Panc1 (cell line): Measurements from ENCODE around the gene ZRANB3. TPM values are rescaled to one million over a fixed set of nuclear protein-coding genes. Genes with fewer than 3 reads are reported as not detected.

Experiments
- ATAC-seq: fragments of 200-7000 bp; cut with Tn5 transposase; 2 replicates; pipeline ENCODE4 v1.9.1; 2020; ENCODE audit warnings: mild to moderate bottlenecking, moderate library complexity
- BruUV-seq: library from RNA; stranded (reverse); fragments of 400-500 nt; replicated peaks from 2 replicates; lab custom pipeline; 2021; lab: Mats Ljungman, UMichigan
- CTCF ChIA-PET: fragments of 300-600 bp; sonication (Branson Sonifier 250); formaldehyde crosslinking; loops from one replicate; lab custom pipeline; 2022; ENCODE audit warnings: antibody characterized with exemption; lab: Charles Lee
- POLR2A ChIA-PET: fragments of 300-600 bp; sonication (Branson Sonifier 250); formaldehyde crosslinking; loops from one replicate; lab custom pipeline; 2022; ENCODE audit warnings: antibody characterized with exemption; lab: Charles Lee
- DNase-seq: peaks from one replicate; pipeline ENCODE4 v3.0.0-alpha.2; 2010; ENCODE audit warnings: low read depth, low spot score
- H3K27ac ChIP-seq: 2 replicates; pipeline ENCODE4 v1.5.1; 2011; ENCODE audit warnings: mild to moderate bottlenecking, low read length, inconsistent platforms
- H3K27me3 ChIP-seq: fragments of 200-500 bp; sonication (Bioruptor generic); 2 replicates; pipeline ENCODE4 v1.6.0; 2014; ENCODE audit warnings: low read length, inconsistent platforms; ENCODE audit not compliant: control insufficient read depth, insufficient read depth
- H3K36me3 ChIP-seq: fragments of 200-500 bp; sonication (Bioruptor generic); 2 replicates; pipeline ENCODE4 v1.5.1; 2014; ENCODE audit warnings: inconsistent platforms, mild to moderate bottlenecking, low read length, moderate library complexity; ENCODE audit not compliant: control insufficient read depth, insufficient read depth
- H3K4me1 ChIP-seq: 2 replicates; pipeline ENCODE4 v1.5.1; 2011; ENCODE audit warnings: inconsistent platforms, mild to moderate bottlenecking, low read length, moderate library complexity; ENCODE audit not compliant: control insufficient read depth, insufficient read depth
- H3K4me3 ChIP-seq, 2 experiments: 2 replicates each; pipeline ENCODE4 v1.5.1; 2011 to 2012; ENCODE audit warnings: low read depth in 2 of 2, low read length in 2 of 2, mild to moderate bottlenecking in 2 of 2, inconsistent platforms in 1 of 2, moderate library complexity in 1 of 2
- H3K9me3 ChIP-seq: fragments of 200-500 bp; sonication (Bioruptor generic); 2 replicates; pipeline ENCODE4 v1.5.1; 2014; ENCODE audit warnings: low read depth, mild to moderate bottlenecking, inconsistent platforms, low read length, moderate library complexity; ENCODE audit not compliant: control insufficient read depth, insufficient read depth
- CTCF ChIP-seq: fragments of 450-650 bp; IDR thresholded peaks from 2 replicates; pipeline ENCODE4 v1.5.1; 2017; ENCODE audit warnings: mild to moderate bottlenecking
- POLR2AphosphoS5 ChIP-seq: IDR thresholded peaks from 2 replicates; pipeline ENCODE4 v1.6.1; 2012; ENCODE audit warnings: mild to moderate bottlenecking, low read depth, low read length, moderate library complexity
- REST ChIP-seq, 2 experiments: IDR thresholded peaks; 2 replicates each; pipeline ENCODE4 v1.6.1; 2011 to 2012; ENCODE audit warnings: low read depth in 2 of 2, control low read depth in 1 of 2, low read length in 1 of 2, mild to moderate bottlenecking in 1 of 2, moderate library complexity in 1 of 2; ENCODE audit not compliant: insufficient read depth in 1 of 2
- SIN3A ChIP-seq: IDR thresholded peaks from 2 replicates; pipeline ENCODE4 v1.6.1; 2012; ENCODE audit warnings: low read depth, mild to moderate bottlenecking, low read length, moderate library complexity, borderline replicate concordance; ENCODE audit not compliant: insufficient read depth
- TCF7L2 ChIP-seq: IDR thresholded peaks from 2 replicates; pipeline ENCODE4 v1.6.1; 2011; ENCODE audit warnings: mild to moderate bottlenecking, low read depth, low read length, inconsistent platforms
- in situ Hi-C: cut with HindIII; loops from 2 replicates; pipeline ENCODE4 v1.10.0; 2016; ENCODE audit warnings: low sequenced_read_pairs, low pct_unique_long_range_greater_than_20kb
- intact Hi-C: fragments of 100-400 bp; cut with micrococcal nuclease; formaldehyde crosslinking; loops from one replicate; pipeline ENCODE4 v1.10.0; 2022; ENCODE audit not compliant: unreplicated experiment
- total RNA-seq: library from RNA; stranded (reverse); gene quantifications from one replicate; pipeline ENCODE4 v1.2.1, GENCODE V29; 2021; ENCODE audit not compliant: unreplicated experiment

The ZRANB3 gene
- total RNA-seq, 1 experiment from 2014 or later: 11.7 TPM

DNA sequence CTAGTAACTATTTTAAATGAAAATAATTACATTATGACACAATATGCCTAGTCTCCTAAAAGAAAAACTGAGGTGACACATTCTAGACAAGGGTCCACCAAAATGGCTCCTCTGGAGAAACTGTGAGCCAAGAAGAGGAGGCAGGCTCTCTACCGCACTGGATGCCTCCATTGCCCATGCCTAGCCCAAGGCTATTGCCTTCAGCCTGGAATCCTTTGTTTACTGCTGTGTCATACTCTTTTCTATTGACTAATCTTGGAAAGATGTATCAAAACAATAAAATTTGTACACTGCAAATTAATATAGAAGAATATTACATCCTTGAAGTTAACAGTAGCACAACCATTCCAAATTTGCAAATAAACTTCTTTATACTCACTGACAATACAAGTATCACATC is 311.8 kb downstream of the ZRANB3 start:
- DNase-seq (no peak), ATAC-seq (no peak)
- Histone ChIP-seq H3K9me3 (no peaks in the 10 kb centered on the region), H3K27ac (no peak overlapping the region), H3K27me3 (no peaks in the 10 kb centered on the region), H3K36me3 (no peaks in the 10 kb centered on the region), H3K4me3 (no peak overlapping the region), H3K4me1 (no peaks in the 10 kb centered on the region)
- POLR2A ChIA-PET: no interaction called here
- intact Hi-C loops: no loop called here
- BruUV-seq: no TSS peak
- CTCF ChIA-PET: no interaction called here
- TF ChIP-seq POLR2AphosphoS5 (no peak), CTCF (no peak), REST (IDR thresholded peaks at IDR 0.05; ENCODE audit: insufficient read depth in 1 of 2, low read depth in 2 of 2, low read length in 1 of 2) (no peak), SIN3A (no peak), TCF7L2 (no peak)
- in situ Hi-C loops: no loop called here

DNA sequence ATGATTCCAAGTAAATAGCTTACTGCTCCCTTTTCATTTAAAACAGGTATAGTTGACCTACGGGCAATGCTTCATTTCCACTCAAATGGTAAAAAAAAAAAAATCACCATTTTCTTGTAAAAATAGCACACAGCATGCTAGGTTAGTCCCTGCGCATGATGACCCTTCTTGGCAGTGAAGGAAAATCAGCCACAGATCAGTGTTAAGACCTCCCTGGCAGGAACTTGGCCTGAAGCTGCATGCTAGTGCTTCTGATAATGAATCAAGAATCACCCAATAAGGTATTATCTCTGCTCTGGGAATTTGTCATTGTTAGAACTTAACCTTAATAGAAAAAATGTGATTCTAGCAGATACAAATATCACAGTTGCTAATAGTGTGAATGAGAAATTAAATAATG is 312.6 kb downstream of the ZRANB3 start:
- Histone ChIP-seq H3K4me1 (no peaks in the 10 kb centered on the region), H3K9me3 (no peaks in the 10 kb centered on the region), H3K27me3 (no peaks in the 10 kb centered on the region), H3K27ac (no peak overlapping the region), H3K4me3 (no peak overlapping the region), H3K36me3 (no peaks in the 10 kb centered on the region)
- no TSS peak for BruUV-seq
- intact Hi-C loops (no loop called here), in situ Hi-C loops (no loop called here)
- TF ChIP-seq REST (IDR thresholded peaks at IDR 0.05; ENCODE audit: insufficient read depth in 1 of 2, low read depth in 2 of 2, low read length in 1 of 2) (no peak), CTCF (no peak), TCF7L2 (no peak), SIN3A (no peak)
- POLR2A ChIA-PET: no interaction called here
- DNase-seq (no peak), ATAC-seq (no peak)
- CTCF ChIA-PET: no interaction called here
